GM21390 (cell line): Measurements from ENCODE around the gene GLIS2.

Experiments used
- ATAC-seq: cut with Tn5 transposase; IDR thresholded peaks from one replicate; pipeline ENCODE4 v1.9.1; 2021; ENCODE audit not compliant: unreplicated experiment

Gene GLIS2

DNA sequence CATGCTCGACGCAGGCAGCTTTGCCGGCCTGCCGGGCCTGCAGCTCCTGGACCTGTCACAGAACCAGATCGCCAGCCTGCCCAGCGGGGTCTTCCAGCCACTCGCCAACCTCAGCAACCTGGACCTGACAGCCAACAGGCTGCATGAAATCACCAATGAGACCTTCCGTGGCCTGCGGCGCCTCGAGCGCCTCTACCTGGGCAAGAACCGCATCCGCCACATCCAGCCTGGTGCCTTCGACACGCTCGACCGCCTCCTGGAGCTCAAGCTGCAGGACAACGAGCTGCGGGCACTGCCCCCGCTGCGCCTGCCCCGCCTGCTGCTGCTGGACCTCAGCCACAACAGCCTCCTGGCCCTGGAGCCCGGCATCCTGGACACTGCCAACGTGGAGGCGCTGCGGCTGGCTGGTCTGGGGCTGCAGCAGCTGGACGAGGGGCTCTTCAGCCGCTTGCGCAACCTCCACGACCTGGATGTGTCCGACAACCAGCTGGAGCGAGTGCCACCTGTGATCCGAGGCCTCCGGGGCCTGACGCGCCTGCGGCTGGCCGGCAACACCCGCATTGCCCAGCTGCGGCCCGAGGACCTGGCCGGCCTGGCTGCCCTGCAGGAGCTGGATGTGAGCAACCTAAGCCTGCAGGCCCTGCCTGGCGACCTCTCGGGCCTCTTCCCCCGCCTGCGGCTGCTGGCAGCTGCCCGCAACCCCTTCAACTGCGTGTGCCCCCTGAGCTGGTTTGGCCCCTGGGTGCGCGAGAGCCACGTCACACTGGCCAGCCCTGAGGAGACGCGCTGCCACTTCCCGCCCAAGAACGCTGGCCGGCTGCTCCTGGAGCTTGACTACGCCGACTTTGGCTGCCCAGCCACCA is 65.4 kb downstream of the GLIS2 start:
- no peak for ATAC-seq

DNA sequence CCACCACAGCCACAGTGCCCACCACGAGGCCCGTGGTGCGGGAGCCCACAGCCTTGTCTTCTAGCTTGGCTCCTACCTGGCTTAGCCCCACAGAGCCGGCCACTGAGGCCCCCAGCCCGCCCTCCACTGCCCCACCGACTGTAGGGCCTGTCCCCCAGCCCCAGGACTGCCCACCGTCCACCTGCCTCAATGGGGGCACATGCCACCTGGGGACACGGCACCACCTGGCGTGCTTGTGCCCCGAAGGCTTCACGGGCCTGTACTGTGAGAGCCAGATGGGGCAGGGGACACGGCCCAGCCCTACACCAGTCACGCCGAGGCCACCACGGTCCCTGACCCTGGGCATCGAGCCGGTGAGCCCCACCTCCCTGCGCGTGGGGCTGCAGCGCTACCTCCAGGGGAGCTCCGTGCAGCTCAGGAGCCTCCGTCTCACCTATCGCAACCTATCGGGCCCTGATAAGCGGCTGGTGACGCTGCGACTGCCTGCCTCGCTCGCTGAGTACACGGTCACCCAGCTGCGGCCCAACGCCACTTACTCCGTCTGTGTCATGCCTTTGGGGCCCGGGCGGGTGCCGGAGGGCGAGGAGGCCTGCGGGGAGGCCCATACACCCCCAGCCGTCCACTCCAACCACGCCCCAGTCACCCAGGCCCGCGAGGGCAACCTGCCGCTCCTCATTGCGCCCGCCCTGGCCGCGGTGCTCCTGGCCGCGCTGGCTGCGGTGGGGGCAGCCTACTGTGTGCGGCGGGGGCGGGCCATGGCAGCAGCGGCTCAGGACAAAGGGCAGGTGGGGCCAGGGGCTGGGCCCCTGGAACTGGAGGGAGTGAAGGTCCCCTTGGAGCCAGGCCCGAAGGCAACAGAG is 66.3 kb downstream of the GLIS2 start:
- ATAC-seq, result no peak

GRCh38 chr16:4382795-4383357 is 67.0 kb downstream of the GLIS2 start:
- no peak for ATAC-seq

DNA sequence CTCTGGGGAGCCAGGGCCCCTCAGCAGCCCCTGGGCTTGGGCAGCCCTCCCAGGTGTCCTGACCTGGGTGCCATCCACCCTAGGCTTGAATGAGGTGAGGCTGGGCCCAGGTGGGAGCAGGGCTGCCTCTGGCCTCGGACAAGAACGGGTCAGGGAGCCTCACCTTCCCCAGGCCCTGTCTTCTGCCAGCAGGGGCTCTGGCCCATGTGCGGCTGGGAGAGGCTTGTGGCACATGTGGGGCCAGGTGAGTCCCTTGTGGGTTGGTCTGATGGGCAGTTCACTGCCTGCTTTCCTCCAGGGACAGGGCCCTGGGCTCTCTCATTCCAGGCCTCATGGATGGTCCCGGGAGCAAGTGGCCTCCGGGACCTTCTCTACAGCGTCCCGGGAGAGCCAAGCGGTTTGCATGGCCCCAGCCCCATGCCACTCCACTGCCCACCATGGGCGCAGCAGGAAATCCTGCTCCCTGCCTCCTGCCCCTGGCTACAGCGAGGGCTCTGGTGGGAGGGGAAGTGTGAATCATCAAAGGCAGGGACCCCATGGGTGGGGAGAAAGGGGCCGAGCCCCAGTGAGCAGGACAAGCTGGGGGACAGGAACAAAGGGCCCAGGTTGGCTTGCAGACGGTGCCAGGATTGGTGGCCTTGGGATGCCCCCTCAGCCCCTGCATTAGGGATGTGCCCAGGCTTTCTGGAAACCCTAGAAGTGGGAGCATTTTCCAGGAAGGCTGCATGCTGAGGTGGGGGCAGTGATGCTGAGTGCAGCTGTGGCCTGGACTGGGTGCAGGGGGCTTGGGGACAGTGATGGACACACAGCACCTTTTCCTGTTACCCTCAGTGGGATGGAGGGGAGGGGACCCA is 68.0 kb downstream of the GLIS2 start:
- ATAC-seq, result no peak

- no peak for ATAC-seq
These were observed 68.7 kb downstream of the GLIS2 start for GRCh38 chr16:4384509-4384942.

DNA sequence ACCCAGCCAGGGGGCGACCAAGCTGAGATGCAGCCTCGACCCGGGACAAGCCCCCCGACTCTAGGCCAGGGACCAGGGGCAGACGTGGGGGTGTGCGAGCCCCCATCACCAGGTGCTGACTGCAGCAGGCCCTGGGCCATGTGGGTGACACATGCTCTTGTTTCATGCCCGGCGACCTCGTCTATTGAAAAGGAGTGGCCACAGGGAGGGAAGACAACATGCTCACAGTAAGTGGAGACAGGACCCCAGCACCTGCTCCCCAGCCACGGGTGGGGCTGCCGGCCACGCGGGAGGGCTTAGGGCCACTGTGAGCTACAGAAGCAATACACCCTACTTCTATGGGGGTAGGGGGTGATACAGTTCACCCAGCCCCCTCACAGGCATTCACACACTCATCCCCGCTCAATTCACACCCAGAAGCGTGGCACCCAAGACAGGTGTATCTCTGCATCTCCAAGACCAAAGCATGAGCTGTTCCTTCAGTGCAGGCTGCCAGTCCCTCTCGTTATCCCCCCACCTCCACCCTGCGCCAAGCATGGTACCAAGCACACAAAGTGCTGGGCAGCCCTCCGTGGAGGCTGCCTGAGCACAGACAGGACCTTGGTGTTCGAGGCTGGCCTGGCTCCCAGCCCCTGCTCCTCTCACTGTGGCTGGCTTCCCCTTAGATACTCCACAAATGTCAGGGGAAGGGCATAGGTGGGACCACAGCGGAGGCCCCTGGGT is 69.4 kb downstream of the GLIS2 start:
- no peak for ATAC-seq

DNA sequence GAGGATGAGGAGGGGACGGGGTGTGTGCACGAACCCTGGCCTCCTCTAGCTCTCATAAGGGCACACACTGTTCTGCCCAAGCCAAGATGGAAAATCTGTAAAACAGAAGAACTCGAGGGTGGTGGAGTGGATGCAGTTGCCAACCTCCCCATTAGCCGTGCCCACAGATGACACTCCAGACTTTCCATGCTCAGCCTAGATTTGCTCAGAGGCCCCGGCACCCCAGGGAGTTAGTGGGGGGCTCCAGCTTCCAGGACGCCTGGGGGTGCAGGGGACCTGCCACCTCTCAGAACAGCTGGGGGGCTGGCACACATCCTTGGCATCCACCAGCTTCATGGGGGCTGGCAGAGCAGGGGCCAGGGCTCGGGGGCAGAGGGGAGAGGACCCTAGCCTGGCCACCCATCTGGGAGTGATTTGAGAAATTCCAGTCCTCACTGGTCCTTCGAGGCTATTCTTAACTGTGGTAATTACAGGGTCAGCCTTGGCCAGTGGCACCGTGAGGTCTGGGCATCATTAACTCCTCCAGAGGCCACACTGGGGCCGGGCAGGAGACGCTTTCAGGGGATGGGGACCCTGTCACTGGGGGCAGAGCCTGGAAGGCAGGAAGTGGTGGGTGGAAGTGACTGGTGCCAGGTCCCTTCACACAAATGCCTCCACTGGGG is 70.1 kb downstream of the GLIS2 start:
- no peak for ATAC-seq

GRCh38 chr16:4386451-4386805 is 70.6 kb downstream of the GLIS2 start:
- ATAC-seq, result no peak

GRCh38 chr16:4386951-4387565 is 71.2 kb downstream of the GLIS2 start:
- no peak for ATAC-seq

- no peak for ATAC-seq
These were observed 71.9 kb downstream of the GLIS2 start for GRCh38 chr16:4387781-4388180.

GRCh38 chr16:4388271-4389021 is 72.6 kb downstream of the GLIS2 start:
- no peak for ATAC-seq
